Activated naive CD4-positive, alpha-beta T cell treated with anti-CD3 and anti-CD28 coated beads for 36 hours (primary cell): Measurements from ENCODE around the gene ATP1A2. TPM values are rescaled to one million over a fixed set of nuclear protein-coding genes. Genes with fewer than 3 reads are reported as not detected.

ENCODE experiments used
- CTCF ChIA-PET: fragments of 350-600 bp; sonication (Branson Sonifier 250); formaldehyde crosslinking; loops from one replicate; lab custom pipeline; 2021; ENCODE audit warnings: antibody characterized with exemption; lab: Charles Lee
- DNase-seq: peaks from one replicate; pipeline ENCODE4 v3.0.0-alpha.2; 2020
- H3K27ac Mint-ChIP-seq: one replicate; pipeline ENCODE4 v1.8.0; 2021; ENCODE audit warnings: mild to moderate bottlenecking, mixed read lengths
- H3K27me3 Mint-ChIP-seq: one replicate; pipeline ENCODE4 v1.8.0; 2021; ENCODE audit warnings: low read depth, mixed read lengths
- H3K36me3 Mint-ChIP-seq: one replicate; pipeline ENCODE4 v1.8.0; 2021; ENCODE audit warnings: low read depth, mixed read lengths
- H3K4me1 Mint-ChIP-seq: one replicate; pipeline ENCODE4 v1.8.0; 2021; ENCODE audit warnings: low read depth, mixed read lengths
- H3K4me3 Mint-ChIP-seq: one replicate; pipeline ENCODE4 v1.8.0; 2021; ENCODE audit warnings: mild to moderate bottlenecking, moderate library complexity, mixed read lengths
- H3K9me3 Mint-ChIP-seq: one replicate; pipeline ENCODE4 v1.8.0; 2021; ENCODE audit warnings: mixed read lengths
- intact Hi-C: fragments of 100-400 bp; cut with micrococcal nuclease; formaldehyde crosslinking; loops from one replicate; pipeline ENCODE4 v1.15.1; 2023
- total RNA-seq, 2 experiments: library from RNA; stranded (reverse); gene quantifications; one replicate each; pipeline ENCODE4 v1.2.3, GENCODE V29; 2021

The ATP1A2 gene
- total RNA-seq, 2 experiments from 2014 or later, result not detected

- H3K27ac Mint-ChIP-seq, result no peak overlapping the region
- H3K9me3 Mint-ChIP-seq, result no peaks in the 10 kb centered on the region
- intact Hi-C loops, result no loop called here
- no peaks in the 10 kb centered on the region for H3K36me3 Mint-ChIP-seq
- no peak overlapping the region for H3K4me3 Mint-ChIP-seq
- H3K4me1 Mint-ChIP-seq, result no peaks in the 10 kb centered on the region
- no peak for DNase-seq
- peaks cover 4% of the 10 kb centered on the region for H3K27me3 Mint-ChIP-seq
- CTCF ChIA-PET, result no interaction called here
Measured at GRCh38 chr1:160177667-160178066, 62.1 kb downstream of the ATP1A2 start.

GRCh38 chr1:160178731-160179130 is 63.2 kb downstream of the ATP1A2 start:
- CTCF ChIA-PET, result interaction anchor here (0.9 to 1.4 kb wide), 2 partner anchors 15 to 93 kb away, joined by 3 read pairs; no protein-coding TSS in a partner anchor
- Mint-ChIP-seq H3K9me3 (no peaks in the 10 kb centered on the region), H3K27me3 (peaks cover 4% of the 10 kb centered on the region)

GRCh38 chr1:160179336-160179735 is 63.8 kb downstream of the ATP1A2 start:
- Mint-ChIP-seq H3K36me3 (no peaks in the 10 kb centered on the region), H3K4me3 (no peak overlapping the region), H3K27me3 (peaks cover 4% of the 10 kb centered on the region), H3K27ac (no peak overlapping the region), H3K4me1 (no peaks in the 10 kb centered on the region), H3K9me3 (no peaks in the 10 kb centered on the region)
- no peak for DNase-seq
- CTCF ChIA-PET, result interaction anchor here (0.9 to 1.4 kb wide), 2 partner anchors 14 to 93 kb away, joined by 3 read pairs; no protein-coding TSS in a partner anchor
- intact Hi-C loops, result no loop called here

More at GRCh38 chr1:160178731-160179130, 63.2 kb downstream of the ATP1A2 start:
- intact Hi-C loops, result no loop called here
- H3K4me3 Mint-ChIP-seq, result no peak overlapping the region
- DNase-seq, result no peak
- no peaks in the 10 kb centered on the region for H3K36me3 Mint-ChIP-seq
- H3K4me1 Mint-ChIP-seq, result no peaks in the 10 kb centered on the region
- no peak overlapping the region for H3K27ac Mint-ChIP-seq

- H3K4me1 Mint-ChIP-seq, result no peaks in the 10 kb centered on the region
- CTCF ChIA-PET, result interaction anchor here (0.6 to 2.0 kb wide), 4 partner anchors 14 to 190 kb away, joined by 3 to 8 read pairs (median 3); no protein-coding TSS in a partner anchor
- H3K27me3 Mint-ChIP-seq, result peaks cover 2% of the 10 kb centered on the region
- no peak overlapping the region for H3K27ac Mint-ChIP-seq
- DNase-seq, result no peak
- no peaks in the 10 kb centered on the region for H3K9me3 Mint-ChIP-seq
- intact Hi-C loops, result no loop called here
- no peak overlapping the region for H3K4me3 Mint-ChIP-seq
- H3K36me3 Mint-ChIP-seq, result no peaks in the 10 kb centered on the region
Measured at GRCh38 chr1:160186246-160186645, 70.7 kb downstream of the ATP1A2 start.

- no peak overlapping the region for H3K27ac Mint-ChIP-seq
- peaks cover 2% of the 10 kb centered on the region for H3K27me3 Mint-ChIP-seq
- H3K36me3 Mint-ChIP-seq, result no peaks in the 10 kb centered on the region
- intact Hi-C loops, result no loop called here
- H3K9me3 Mint-ChIP-seq, result no peaks in the 10 kb centered on the region
- no peak overlapping the region for H3K4me3 Mint-ChIP-seq
- no peaks in the 10 kb centered on the region for H3K4me1 Mint-ChIP-seq
- no peak for DNase-seq
- CTCF ChIA-PET, result interaction anchor here (0.6 to 2.0 kb wide), 4 partner anchors 15 to 190 kb away, joined by 3 to 8 read pairs (median 3); no protein-coding TSS in a partner anchor
Measured at GRCh38 chr1:160186729-160187128, 71.2 kb downstream of the ATP1A2 start.

- intact Hi-C loops, result no loop called here
- Mint-ChIP-seq H3K4me1 (no peaks in the 10 kb centered on the region), H3K27me3 (no peaks in the 10 kb centered on the region), H3K4me3 (no peak overlapping the region), H3K9me3 (no peaks in the 10 kb centered on the region), H3K27ac (no peak overlapping the region), H3K36me3 (no peaks in the 10 kb centered on the region)
- CTCF ChIA-PET, result interaction anchor here (2.0 kb wide), 2 partner anchors 86 to 105 kb away, joined by 4 to 8 read pairs; no protein-coding TSS in a partner anchor
- no peak for DNase-seq
Measured at GRCh38 chr1:160187407-160187806, 71.8 kb downstream of the ATP1A2 start.

- no peak overlapping the region for H3K4me3 Mint-ChIP-seq
- no peak overlapping the region for H3K27ac Mint-ChIP-seq
- intact Hi-C loops, result no loop called here
- H3K36me3 Mint-ChIP-seq, result no peaks in the 10 kb centered on the region
- H3K9me3 Mint-ChIP-seq, result no peaks in the 10 kb centered on the region
- CTCF ChIA-PET, result interaction anchor here (1.7 to 6.0 kb wide), 3 partner anchors 66 to 103 kb away, joined by 4 to 139 read pairs (median 6); no protein-coding TSS in a partner anchor
- no peak for DNase-seq
- H3K4me1 Mint-ChIP-seq, result no peaks in the 10 kb centered on the region
- H3K27me3 Mint-ChIP-seq, result no peaks in the 10 kb centered on the region
Measured at GRCh38 chr1:160188341-160188740, 72.8 kb downstream of the ATP1A2 start.

- CTCF ChIA-PET, result interaction anchor here (0.6 to 6.0 kb wide), 12 partner anchors 11 to 187 kb away, joined by 3 to 139 read pairs (median 6); partner anchors contain the start of gene PEX19
- Mint-ChIP-seq H3K36me3 (no peaks in the 10 kb centered on the region), H3K4me3 (no peak within 1 kb of the TSS), H3K4me1 (no peaks in the 10 kb centered on the region), H3K27ac (no peak within 1 kb of the TSS), H3K27me3 (no peaks in the 10 kb centered on the region), H3K9me3 (no peaks in the 10 kb centered on the region)
- no peak for DNase-seq
- intact Hi-C loops, result no loop called here
Measured at GRCh38 chr1:160189649-160190625, 74.4 kb downstream of the ATP1A2 start, which contains the start of gene CASQ1. TSS of gene CASQ1 (plus strand) at chr1:160190575. CDS start at chr1:160190752, 177 bp downstream.

GRCh38 chr1:160191756-160192155 is 76.2 kb downstream of the ATP1A2 start:
- Mint-ChIP-seq H3K27me3 (no peaks in the 10 kb centered on the region), H3K4me1 (no peaks in the 10 kb centered on the region), H3K4me3 (no peak overlapping the region), H3K27ac (no peak overlapping the region), H3K36me3 (no peaks in the 10 kb centered on the region), H3K9me3 (no peaks in the 10 kb centered on the region)
- CTCF ChIA-PET, result interaction anchor here (0.6 to 6.0 kb wide), 12 partner anchors 9 to 185 kb away, joined by 3 to 139 read pairs (median 9); partner anchors contain the start of gene PEX19
- no peak for DNase-seq
- intact Hi-C loops, result loop anchor here (2.0 kb wide), 1 partner anchor 225 kb away; no protein-coding TSS in a partner anchor

GRCh38 chr1:160192234-160192633 is 76.7 kb downstream of the ATP1A2 start:
- intact Hi-C loops, result loop anchor here (2.0 kb wide), 1 partner anchor 225 kb away; no protein-coding TSS in a partner anchor
- Mint-ChIP-seq H3K9me3 (no peaks in the 10 kb centered on the region), H3K36me3 (no peaks in the 10 kb centered on the region)

More at GRCh38 chr1:160192234-160192633, 76.7 kb downstream of the ATP1A2 start:
- Mint-ChIP-seq H3K27ac (no peak overlapping the region), H3K4me1 (no peaks in the 10 kb centered on the region), H3K4me3 (no peak overlapping the region), H3K27me3 (no peaks in the 10 kb centered on the region)
- CTCF ChIA-PET, result interaction anchor here (1.2 to 6.0 kb wide), 10 partner anchors 18 to 185 kb away, joined by 3 to 139 read pairs (median 10); partner anchors contain the start of gene PEX19
- no peak for DNase-seq
